Hypothalamus (tissue), 51 donors: ENCODE results near the gene CPEB1.
"Not testable (repeated sequence)": the region's sequence is repeated elsewhere in the genome, so short reads cannot be mapped to it uniquely, and the experiment has no call there.

Experiments
- DNase-seq, 51 donors: peaks; one replicate each; lab custom pipeline; 2025; lab: John Stamatoyannopoulos, UW

The CPEB1 gene

GRCh38 chr15:82650046-82650670 lies 3.0 kb upstream of the CPEB1 start:
- peak in 22 of 51 donors; percentile 4 to 74 (median 44) for DNase-seq

DNA sequence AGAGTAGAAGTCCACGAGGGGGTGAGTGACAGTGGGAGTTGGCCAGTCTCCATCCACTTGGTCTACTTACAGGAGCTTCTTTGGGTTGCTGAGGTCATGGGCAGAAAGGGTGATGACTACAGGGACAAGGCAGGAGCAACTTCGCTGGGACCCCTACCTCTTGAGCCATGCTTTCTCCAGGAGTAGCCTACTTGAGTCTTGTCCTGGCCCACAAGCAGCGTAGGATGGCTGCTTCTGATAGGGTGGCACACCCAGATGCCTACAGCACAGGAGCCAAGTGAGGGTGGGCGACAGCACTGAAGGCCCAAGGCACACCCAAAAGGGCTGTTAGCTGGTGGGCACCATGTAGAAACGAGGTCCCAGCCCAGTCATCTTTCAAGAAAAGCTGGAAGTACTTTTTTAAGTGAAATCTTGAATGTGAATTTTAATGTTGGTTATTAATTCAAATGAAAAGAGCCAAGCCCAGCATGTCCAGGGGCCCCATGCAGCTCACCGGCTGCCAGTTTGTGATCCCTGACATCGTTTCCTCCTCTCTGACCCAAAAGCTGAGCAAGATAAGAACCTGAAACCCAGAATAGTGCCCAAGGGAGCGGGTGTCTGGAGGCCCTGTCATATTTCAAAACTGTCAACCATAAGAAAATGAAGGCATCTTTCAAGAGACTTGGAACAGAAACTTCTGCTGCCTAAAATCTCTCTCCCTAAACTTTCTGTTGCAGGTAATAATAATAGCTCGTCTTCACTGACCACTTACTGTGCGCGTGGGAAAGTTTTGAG lies 2.2 kb upstream of the CPEB1 start:
- peak in 2 of 51 donors; percentile 10 to 48 for DNase-seq

DNA sequence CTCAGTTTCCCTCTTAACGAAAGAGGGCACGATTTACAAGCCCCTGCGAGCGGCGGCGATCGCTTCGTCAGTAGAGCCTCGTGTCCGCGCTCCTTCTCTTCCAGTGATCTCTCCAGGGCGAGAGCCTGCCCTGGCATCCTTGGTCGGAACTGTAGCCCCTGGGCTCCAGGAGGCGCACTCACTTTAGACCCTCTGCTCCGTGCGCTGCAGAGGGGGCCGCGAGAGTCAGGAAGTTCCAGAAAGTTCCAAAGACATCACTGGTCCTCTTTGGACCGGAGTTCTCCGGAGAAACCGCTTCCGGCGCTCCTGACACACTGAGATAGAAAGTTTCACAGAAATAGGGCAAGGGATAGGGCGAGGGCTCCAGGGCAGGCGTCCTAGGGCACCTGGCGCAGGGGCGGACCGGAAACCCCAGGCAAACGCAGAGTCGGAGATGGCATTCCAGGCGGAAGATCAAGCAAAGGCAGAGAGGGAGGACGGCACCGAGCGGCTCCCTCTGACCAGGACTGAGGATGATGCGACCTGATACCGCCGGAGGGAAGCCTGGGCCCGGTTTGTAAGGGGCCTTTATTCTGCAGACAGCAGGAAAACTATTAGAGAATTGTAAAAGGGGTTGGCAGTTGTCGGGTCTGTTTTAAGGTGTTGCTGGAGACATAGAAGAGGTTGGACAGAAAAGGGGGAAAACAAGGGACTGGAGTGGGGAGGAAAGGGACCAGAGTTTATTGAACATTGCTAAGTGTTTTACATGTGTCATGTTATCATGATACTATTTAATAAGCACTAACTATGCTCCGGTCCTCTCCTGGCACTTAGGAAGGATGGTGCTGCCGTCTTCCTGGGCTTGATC lies 1.3 kb upstream of the CPEB1 start:
- peak in 15 of 51 donors; percentile 13 to 66 (median 36) for DNase-seq

DNA sequence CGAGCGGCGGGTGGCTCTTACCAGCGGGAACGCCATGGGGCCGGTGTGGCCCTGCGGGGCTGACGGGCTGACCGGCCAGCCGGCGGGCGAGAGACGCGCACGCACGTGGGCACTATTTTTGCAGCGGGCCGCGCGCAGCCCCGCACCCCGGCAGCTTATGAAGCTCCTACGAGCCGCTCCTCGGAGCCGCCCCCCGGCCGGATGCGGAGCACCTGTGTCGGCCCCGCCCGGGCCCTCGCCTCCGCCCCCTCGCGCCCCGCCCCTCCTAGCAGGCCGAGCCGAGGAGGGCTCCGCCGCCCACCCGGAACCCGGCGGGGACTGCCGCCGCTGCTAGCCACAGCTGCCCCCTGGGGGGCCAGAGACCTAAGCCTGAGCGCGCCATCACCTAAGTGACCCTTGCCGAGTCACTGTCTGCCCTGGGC lies 683 bp upstream of the CPEB1 start:
- peak in 3 of 51 donors; percentile 41 to 59 (median 56) for DNase-seq

DNA sequence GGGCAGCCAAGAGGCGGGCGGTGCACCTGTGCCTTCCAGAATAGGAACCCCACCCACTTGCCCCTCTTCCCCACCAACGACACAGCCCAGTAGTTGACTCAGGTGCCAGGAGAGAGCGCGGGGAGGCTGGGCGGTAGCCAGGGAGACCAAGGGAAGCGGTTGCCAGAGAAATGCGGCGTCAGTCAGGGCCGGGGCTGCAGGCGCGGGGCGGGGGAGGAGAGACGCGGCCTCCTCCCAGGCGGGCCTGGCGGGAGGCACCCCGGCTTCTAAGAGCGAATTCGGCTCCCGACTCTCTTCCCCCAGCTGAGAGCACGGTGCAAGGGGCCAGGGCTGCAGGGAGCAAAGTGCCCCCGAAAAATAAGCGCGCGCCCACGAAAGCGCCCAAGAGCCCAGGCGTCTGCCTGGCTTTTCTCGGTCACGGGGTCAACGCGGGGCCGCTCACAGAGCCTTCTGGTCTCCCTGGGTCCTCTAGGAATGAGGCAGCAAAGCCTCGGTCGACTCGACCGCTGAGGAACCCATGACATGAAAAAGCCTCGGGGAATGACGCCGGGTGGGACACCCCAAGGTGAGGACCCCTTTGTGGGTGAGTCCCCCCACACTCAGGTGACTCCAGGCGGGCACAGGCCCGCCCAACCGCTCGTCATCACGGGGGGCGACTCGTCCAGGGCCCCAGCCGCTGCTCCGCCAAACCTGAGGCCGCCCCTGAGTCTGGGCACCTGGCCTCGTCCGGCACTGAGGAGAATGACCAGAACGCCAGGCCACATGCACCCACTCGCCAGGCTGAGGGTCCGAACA lies 716 bp downstream of the CPEB1 start:
- DNase-seq, result peak in 31 of 51 donors; percentile 14 to 61 (median 38)

DNA sequence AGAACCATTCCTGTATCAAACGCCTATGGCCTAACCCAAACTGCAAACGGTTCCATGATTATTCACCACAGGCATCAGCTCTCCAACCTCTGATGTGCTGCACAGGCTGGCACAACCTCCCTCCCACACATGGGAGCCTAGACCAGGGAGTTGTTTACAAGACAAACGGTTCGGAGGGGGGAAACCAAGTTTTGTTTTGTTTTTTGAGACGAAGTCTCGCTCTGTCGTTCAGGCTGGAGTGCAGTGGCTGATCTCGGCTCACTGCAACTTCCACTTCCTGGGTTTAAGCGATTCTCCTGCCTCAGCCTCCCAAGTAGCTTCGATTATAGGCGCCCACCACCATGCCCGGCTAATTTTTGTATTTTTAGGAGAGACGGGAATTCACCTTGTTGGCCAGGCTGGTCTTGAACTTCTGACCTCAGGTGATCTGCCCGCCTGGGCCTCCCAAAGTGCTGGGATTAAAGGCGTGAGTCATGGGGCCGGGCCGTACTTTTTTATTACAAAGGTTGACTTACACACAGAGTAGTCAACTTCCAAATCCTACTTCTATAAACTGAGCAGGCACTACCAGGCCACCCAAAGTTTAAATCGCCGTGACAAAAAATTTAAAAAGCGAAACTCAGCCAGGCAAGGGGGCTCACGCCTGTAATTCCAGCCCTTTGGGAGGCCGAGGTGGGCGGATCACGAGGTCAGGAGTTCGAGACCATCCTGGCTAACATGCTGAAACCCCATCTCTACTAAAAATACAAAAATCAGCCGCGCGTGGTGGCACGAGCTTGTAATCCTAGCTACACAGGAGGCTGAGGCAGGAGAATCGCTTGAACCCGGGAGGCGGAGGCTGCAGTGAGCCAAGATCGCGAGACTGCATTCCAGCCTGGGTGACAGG lies 2.0 kb downstream of the CPEB1 start:
- not testable (repeated sequence) for DNase-seq

- DNase-seq, result peak in 1 of 51 donors; percentile 5
Measured at GRCh38 chr15:82643992-82644391, 3.2 kb downstream of the CPEB1 start.

DNA sequence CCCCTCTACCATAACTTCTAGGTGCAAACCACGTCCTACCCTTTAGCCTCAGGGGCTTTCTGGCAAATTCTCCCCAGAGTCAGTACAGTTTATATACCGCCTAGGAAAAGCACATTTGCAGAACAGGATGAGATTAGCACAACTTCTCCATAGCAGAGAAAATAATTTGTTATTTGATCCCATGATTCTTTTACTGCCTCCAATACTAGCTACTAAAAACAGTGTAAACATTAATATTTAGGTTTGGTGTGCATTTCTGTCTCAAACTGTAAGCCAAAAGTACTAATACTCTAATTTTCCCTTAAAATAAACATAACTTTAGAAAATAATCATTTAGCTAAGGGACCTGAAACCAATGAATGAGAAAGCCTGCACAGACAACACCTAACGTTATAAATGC lies 4.5 kb downstream of the CPEB1 start:
- no peak for DNase-seq

GRCh38 chr15:82641129-82641798 lies 5.9 kb downstream of the CPEB1 start:
- no peak for DNase-seq

GRCh38 chr15:82640672-82641071 lies 6.5 kb downstream of the CPEB1 start:
- DNase-seq, result no peak

- DNase-seq, result no peak
Measured at GRCh38 chr15:82635798-82636197, 11.4 kb downstream of the CPEB1 start.

DNA sequence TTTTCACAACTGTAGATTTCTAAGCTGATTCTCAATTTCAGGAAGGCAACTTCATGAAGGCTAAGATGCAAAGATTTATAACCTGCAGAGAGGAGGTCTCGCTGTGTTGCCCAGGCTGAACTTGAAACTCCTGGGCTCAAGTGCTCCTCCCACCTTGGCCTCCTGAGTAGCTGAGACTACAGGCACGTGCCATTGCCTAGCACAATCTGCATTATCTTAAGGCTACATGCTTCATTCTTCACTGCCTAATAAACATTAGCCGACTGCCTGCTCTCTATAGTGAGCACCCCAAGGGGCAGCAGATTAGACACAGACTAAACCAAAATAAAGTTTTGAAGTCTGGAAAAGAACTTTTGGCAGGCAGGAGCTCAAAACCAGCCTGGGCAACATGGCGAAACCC lies 17.1 kb downstream of the CPEB1 start:
- no peak for DNase-seq

DNA sequence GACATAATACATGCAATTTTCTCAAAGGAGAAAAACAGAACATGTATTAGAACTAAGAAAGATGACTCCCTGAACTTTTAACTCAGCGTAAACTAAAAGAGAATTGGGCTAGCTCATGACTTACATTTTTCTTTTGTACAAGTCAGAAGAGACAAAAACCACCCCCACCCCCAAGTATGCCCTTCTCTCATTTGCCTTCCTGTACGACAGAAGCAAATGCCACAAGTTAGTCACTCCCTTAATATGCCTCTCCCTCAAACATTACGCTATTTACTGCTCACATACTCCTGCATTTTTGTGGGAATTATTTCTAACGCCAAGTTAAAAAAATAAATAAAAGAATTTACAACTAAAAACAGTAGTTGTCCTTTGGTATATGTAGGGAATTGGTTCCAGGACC lies 22.0 kb downstream of the CPEB1 start:
- DNase-seq, result no peak

DNA sequence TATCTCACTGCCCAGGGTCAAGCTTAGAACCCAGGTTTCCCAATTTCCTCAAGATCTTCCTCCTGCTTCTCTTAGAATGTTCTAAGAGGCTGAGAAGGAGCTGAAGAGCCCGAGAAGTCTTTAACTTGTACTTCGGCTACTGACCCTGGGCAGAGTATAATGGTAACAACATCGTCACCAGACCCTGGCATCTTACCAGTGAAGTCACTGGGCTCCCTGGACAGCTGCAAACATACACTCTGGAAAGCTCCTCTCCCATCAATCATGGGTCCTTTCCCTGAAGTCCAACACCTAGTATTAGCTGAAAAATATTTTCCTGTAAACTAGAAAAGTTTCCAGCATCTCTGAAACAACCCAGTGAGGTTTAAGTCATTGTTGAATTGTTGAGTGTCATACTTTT lies 22.7 kb downstream of the CPEB1 start:
- DNase-seq, result no peak

DNA sequence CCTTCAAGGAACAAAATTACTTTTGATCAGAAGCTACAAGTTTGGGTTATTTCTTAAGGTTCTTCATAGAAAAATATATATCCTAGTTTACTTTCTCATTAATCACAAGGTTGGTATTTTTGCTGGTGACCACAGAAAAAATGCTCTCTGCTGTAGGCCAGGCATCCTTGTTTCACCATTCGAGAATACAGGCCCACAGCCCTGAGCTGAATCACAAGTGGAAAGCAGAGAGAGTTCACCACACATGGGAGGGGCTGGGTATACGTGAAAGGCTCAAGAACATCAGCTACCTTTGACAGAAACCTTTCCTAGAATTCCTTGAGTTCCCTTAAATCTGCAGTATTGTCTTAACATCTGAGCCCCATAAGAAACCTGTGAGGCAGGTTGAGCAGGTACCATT lies 23.2 kb downstream of the CPEB1 start:
- no peak for DNase-seq

DNA sequence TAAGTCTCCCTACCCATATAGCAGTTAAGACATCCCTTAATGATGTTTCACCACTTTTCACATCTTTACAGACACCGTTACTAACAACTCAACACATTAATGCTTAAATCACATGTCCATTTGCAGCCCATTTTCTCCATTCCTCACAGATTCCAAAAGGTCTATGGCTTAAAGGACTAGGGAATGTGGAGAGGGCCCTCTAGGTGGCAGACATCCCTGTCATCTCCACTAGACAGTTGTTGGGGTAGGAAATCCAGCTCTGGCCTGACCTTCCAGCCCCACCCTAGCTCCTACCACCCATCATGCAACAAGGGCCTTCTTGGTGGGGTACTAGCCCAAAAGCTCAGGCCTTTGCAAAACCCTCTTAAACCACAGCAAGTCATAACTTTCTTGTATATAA lies 25.2 kb downstream of the CPEB1 start:
- DNase-seq, result no peak

GRCh38 chr15:82613747-82614146 lies 33.4 kb downstream of the CPEB1 start:
- peak in 3 of 51 donors; percentile 1 to 21 (median 2) for DNase-seq

- DNase-seq, result no peak
Measured at GRCh38 chr15:82611348-82611747, 35.8 kb downstream of the CPEB1 start.

GRCh38 chr15:82602195-82602594 lies 45.0 kb downstream of the CPEB1 start:
- DNase-seq, result no peak
